Endometrium (tissue), 2 donors: ENCODE results near the gene PITPNM1.
"Not testable (repeated sequence)": the region's sequence is repeated elsewhere in the genome, so short reads cannot be mapped to it uniquely, and the experiment has no call there.

Experiments used
- FAIRE-seq: peaks from 2 replicates; lab custom pipeline; 2012; peaks lifted over from hg19 to GRCh38; lab: Jason Lieb, UNC
- donor health status: control.
- donor health status: control.

Gene PITPNM1

DNA sequence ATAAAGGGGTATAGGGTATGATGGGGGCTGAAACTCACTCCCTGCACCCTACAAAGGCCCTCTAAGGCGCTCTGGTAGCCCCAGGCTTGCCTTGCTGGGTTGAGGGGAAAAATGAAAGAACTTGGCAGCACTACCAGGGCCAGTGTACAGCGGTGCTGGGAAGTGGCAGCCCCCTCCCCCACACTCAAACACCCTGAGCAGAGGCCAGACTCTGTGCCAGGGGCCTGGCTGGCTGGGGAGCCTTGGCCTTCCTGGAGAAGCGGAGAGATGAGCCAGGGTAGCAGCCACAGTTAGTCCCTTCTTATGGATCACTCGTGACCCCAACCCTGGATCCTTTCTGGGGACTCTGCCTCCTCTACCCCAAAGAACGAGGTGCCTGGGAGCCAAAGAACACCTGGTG lies 38.8 kb downstream of the PITPNM1 start:
- FAIRE-seq: no peak

DNA sequence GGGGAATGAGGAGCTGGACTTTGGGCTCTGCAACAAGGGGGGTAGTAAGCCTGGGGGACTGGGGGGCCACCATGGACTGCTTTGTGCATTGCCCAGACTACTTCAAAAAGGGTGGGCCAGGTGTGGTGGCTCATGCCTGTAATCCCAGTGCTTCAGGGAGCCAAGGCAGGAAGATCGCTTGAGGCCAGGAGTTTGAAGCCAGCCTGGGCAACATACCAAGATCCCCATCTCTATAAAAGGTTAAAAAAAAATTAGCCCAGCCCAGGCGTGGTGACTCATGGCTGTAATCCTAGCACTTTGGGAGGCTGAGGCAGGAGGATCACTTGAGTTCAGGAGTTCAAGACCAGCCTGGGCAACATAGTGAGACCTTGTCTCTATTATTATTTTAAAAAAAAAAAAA lies 39.6 kb downstream of the PITPNM1 start:
- not testable (repeated sequence) for FAIRE-seq

DNA sequence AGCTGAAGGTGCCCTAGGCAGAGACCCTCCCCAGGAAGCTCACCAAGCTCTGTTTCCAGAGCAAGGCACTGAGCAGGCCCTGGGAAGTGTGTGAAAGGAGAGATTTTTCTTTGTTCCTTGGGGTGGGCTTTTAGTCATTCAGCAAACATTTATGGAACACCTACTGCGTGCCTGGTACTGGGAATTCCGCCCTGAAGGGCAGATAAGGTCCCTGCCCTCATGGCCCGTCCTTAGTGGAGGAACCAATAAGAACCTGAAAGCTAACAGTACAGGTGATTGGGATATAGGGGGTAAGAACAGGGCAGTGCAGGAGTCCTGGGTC lies 40.0 kb downstream of the PITPNM1 start:
- no peak for FAIRE-seq

DNA sequence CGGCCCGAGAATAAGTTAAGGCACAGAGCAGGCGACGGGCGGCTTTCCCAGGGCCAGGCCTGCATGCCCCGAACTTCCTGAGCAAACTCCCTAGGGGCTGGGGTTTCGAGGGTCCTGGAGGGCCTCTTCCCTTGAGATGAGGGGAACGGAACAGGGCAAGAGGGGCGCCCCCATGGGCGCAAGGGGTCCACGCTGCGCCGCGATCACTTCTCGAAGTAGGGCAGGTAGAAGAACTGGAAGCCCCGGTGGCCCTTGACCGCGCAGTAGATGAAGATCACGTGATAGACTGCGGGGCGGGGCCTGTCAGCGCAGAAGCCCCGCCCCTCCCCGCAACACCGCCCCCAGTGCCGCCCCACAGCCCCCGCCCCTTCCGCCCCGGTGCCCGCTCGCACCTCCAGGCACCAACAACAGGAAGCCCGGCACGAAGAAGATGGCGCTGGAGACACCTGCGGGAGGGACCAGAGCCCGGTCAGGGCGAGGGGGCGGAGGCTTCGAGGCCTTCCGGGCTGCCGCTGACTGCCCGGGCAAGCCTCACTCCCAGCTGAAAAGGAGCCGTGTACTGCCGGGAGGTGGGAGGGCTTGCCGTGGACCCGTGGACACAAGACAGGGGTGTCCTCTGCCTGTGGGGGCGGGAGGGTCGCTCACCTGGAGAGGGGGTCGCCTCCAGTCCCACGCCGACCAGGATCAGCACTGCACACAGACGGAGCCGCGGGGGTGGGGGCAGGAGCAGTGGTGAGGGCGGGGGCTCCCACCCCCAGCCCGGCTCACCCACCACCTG lies 40.6 kb downstream of the PITPNM1 start:
- no peak for FAIRE-seq

DNA sequence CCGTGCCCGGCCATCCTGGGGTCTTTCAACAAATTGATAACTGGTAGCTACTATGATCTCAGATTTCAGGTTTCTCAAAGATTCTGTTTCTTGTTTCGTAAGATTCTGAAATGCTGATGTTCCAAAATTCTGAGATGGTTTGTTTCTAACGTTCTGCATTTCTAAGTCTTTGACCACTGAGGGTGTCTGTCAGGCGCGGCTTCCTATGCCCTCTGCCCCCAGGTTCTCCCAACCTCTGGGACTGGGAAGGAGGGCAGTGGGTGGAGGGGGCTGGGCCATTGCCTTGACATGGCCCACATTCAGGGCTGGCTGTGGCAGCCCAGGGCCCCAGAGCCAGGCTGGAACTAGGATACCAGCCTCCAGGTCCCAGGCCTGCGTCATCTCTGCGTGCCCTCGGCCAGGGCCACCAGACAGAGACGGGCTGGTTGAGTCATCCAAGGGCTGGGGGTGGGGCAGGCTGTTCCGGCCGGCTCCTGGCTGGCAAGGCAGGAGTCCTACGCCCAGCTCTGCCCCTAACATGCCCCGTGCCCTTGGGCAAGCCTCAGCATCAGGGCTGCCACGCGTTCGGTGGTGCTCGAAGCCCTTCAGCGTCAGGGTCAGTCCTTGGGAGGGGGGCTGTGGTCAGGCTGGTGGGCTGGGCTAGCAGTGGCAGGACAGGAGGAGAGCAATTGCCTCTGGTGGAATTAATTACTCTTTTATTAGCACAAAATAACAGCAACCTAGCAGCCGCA lies 41.3 kb downstream of the PITPNM1 start:
- no peak for FAIRE-seq

DNA sequence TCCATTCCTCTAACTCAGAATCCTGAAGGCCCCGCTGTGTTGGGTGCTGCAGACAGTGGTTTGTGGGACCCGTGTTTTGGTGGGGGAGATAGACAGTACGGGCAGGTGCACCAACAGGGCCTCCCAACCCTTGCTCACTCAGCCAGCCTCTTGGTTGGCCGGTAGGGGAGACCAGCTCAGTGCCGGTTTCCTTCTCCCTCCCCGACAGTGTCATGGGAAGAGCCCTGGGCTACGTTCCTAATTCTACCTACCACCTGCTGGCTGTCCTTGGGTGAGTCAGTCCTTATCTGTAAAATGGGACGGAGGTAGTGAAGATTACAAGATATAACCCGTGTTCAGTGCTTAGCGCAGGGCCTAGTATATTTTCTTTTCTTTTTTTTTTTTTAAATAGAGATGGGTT lies 42.0 kb downstream of the PITPNM1 start:
- FAIRE-seq: no peak

DNA sequence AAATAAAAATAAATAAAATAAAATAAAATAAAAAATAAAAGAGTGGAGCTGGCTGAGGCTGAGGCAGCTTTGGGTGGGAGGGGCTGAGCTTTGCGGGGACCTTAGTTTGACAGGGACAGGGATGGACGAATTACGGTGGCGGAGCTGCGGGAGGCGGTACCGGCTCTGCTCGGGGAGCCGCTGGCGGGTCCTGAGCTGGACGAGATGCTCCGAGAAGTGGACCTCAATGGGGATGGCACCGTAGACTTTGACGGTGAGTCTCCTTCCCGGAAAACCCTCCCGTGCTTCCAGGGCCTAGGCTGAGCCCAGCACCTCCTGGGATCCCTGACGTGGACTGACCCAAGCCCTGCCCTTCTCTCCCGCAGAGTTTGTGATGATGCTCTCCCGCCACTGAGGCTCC lies 46.9 kb downstream of the PITPNM1 start:
- FAIRE-seq: no peak

DNA sequence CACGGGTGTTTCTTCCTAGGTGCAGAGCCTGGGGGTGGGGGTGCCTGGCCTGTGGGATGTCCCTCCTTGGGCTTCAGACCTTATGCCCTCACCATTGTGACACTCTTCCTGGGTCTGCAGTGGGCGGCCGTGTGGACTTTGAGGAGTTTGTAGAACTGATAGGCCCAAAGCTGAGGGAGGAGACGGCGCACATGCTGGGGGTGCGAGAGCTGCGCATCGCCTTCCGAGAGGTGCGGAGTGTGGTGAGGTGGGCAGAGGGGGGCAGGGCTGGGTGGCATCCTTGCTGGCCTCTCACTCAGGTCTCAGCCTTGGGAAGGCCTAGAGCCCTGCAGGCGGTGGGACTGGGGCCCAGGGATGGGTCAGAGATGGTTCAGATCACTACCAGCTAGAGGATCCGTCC lies 47.7 kb downstream of the PITPNM1 start:
- FAIRE-seq: no peak

DNA sequence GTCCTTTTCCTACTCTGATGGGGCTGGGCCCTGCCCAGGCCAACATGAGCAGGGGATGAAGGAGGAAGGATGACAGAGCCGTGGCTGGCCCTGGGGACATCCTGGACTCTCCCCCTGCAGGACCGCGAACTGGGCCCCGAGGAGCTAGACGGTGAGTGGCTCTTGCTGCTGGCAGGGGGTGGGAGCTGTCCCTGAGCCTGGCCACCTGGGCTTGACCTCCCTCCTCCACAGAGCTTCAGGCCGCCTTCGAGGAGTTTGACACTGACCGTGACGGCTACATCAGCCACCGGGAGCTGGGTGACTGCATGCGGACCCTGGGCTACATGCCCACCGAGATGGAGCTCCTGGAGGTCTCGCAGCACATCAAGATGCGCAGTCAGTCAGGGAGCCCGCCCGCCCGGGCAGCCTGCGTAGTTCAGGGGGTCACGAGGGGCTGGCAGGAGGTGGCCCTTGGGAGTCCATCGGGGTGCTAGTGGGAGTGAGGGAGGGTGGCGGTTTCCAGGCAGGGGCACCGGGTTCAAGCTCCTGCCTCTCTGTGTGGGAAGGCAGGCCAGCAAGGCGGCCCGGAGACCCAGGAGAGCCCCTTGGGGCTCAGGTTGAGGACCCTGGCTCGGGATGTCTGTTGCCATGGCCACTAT lies 49.0 kb downstream of the PITPNM1 start:
- no peak for FAIRE-seq

DNA sequence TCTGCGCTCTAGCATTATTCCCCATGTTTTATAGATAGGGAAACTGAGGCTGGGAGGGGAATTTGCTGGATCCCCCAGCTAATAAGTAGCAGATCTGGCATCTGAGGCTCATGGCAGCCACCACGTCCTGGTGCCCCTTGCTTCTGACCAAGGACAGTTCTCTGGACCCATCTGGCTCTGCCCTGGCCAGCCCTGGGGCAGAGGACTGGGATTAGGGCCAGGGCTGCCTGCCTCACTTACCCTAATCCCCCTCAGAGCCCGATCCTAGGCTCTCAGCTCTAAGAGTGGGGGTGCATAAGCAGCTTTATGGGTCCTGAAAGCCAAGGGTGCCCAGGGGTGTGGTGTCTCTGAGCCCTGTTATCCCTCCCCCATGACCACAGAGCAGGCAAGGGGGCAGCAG lies 50.1 kb downstream of the PITPNM1 start, which contains the start of gene CABP4:
CABP4 (plus strand) TSS at position 301 of the 400 bp plus-strand sequence; CDS start at position 371, 70 bp downstream.
- FAIRE-seq: no peak

DNA sequence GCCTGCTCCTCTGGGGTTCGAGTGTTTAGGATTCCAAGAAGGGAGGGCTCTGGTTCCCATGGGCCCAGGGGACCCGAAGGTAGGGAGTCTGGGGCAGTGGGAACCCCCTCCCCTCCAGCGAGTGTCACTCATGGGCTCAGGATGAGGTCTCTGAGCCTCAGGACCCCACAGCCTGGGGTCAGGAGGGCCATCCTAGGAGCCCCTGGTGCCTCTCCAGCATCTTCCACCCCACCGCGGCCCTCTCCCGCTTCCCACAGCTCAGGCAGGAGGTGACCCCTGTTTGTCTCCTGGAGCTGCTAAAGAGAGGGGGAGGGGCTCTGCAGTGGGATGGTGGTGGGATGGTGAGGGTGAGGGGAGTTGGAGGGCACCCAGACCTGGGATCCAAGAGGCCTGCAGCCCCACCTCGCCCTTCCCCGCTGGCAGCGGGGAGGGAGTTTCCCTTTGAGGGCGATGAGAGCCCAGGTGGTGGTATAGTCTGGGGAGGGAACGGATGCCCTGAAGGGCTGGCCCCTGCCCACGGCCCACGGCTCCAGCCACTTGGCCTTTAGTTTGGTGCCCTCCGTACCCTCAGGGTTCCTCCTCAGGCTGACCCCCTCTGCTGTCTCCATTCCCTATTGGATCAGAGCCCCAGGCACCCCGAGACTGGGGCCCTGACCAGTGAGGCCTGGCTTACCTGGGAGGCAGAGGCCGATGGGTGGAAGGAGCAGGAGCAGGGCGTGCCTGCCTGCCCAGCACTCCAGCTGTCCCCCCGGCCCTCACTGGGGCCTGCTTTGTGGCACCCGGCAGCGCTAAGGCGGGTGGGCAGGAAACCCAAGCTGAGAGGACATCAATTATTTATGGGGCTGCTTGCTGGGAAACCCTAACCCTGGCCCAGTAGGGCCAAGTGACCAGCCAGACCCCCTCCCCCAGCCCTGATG lies 51.1 kb downstream of the PITPNM1 start:
- FAIRE-seq: no peak

DNA sequence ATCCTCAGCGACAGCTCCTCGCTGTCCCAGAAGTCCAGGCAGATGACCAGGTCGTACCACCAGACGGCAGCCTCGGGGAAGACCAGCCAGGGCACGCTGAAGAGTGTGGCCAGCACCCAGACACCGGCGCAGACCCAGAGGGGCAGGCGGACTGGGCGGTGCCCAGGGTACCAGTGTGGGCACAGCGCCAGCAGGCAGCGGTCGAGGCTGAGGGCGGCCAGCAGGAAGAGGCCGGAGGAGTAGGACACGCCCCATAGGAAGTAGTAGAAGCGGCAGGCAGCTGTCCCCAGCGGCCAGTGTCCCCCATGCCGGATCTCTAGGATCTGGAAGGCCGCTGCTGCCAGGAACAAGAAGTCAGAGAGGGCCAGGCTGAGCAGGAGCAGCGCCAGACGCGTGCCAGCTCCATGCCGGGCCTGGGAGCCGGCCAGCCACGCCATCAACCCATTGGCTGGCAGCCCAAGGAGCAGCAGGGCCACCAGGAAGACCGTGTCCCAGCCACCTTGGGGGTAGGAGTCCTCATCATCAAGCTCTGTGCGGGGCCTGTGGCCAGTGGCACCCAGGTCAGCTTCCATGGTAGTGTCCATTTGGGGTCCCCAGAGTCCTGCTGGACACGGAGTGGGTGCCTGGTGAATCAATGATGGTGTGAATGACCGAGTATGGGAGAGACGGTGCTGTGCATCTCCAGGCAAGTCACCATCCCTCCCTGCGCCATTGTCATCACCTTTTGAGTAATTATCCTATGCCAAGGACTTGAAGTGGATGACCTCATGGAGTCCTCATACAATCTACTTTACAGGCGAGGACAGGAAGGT lies 52.8 kb downstream of the PITPNM1 start, which contains the start of gene GPR152:
GPR152 (minus strand) TSS at position 589 of the 812 bp plus-strand sequence; CDS start at position 584, 5 bp downstream.
- FAIRE-seq: no peak

DNA sequence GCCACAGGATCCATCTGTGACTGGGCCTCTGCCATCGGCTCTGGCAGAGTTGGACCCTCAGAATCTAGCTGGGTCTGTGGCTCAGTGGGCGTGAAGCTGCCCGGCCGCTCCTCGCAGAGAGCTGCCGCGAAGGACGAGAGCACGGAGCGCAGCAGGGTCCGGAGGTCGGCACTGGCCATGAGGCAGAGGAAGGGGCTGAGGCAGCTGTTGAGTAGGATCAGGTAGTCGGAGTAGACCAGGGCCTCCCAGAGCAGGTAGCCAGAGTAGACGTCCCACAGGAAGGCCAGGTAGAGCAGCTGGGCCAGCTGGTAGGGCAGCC lies 53.5 kb downstream of the PITPNM1 start:
- FAIRE-seq: no peak

DNA sequence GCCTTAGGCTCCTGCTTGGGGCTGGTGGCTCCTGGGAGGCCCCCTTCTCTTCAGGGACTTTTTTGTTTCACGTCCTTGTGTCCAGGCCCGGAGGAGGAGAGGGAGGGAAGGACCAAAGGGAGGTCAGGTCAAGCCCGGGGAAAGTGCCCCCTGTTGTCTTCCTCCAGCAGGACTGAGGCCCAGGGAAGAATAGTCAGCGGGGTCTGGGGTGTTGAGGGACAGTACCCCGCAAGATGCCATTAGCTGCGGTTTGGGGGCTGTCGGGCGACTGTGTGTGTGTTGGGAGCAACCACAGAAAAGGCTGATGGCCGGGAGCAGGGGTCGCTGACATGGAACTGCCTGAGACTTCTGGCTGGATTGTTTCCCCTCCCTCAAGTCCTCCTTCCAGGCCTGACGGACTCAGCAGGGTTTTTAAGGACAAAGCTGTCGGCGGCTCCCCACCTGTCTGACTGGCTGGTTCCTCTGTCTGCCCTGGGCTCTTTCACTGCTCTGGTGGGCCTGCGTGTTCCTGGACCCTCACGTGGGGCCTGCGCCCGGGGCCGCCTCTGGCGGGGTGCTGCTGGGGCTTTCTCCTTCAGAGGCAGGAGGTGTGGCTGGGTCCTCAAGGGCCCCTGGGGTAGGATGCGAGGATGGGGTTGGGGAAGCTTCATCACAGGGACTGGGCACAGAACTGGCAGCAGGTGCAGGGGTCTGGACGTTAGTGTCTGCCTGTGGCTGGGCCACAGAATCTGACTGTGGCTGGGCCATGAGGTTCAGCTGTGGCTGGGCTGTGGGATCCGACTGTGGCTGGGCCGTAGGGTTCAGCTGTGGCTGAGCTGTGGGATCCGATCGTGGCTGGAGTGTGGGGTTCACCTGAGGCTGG lies 54.1 kb downstream of the PITPNM1 start:
- FAIRE-seq: no peak

DNA sequence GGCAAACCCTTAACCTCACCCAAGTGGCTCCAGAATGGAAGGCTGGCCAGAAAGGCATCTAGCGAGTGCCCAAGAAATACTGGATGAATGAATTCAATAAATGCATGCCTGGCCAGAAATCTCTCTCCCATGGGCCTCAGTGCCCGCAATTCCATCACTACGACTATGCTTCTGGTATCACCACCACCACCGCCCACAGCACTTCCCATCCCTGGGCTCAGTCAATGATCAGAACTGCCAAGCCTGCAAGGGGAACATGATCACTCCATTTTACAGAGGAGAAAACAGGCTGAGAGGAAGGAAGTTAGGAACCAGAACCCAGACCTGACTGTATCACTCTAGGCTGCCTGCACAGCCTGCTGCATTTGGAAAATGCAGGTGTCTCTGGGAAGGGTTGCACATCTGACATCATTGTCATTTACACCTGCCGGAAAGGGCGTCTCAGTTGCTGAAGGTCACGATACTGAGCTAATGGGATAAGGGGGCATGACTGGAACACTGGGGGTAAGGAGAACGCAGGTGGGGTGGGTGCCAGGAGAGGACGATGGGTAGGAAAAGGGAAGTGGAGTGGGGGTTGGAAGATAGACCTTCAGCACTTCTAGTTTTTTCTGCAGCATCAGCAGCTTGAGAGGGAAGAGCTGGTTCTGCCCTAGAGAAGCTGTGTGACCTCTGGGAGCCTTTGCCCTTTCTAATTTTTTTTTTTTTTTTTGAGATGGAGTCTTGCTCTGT lies 55.9 kb downstream of the PITPNM1 start:
- FAIRE-seq: no peak

DNA sequence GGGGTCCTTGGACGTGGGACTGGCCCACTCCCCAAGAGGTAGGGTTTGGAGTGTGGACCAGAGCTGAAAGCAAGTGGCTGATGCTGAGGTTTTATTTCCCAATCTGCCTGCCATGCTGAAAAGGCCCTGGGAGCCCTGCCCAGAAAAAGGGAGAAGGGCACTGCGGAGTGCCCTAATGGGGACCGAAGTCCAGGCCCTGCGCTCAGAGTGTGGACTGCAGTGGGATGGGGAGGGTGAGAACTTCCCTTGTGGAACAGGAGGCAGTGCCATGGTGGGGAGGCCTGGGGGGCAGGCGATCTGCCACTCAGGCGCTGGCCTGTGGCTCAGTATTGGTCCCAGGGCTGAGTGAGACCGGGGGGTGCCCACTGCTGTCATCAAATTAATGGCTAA lies 56.9 kb downstream of the PITPNM1 start:
- no peak for FAIRE-seq

DNA sequence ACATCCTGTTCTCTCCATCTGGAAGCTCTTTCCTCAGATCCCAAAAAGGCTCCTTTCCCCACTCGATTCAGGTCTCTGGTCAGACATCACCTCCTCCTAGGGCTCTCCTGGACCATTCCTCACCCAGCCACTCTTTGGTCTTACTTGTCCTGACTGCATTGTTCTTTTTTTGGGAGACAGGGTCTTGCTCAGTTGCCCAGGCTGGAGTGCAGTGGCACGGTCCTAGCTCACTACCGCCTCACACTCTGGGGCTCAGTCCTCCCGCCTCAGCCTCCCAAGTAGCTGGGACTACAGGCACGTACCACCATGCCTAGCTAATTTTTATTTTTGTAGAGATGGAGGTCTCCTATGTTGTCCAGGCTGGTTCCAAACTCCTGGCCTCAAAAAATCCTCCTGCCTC lies 59.6 kb downstream of the PITPNM1 start:
- FAIRE-seq: no peak

DNA sequence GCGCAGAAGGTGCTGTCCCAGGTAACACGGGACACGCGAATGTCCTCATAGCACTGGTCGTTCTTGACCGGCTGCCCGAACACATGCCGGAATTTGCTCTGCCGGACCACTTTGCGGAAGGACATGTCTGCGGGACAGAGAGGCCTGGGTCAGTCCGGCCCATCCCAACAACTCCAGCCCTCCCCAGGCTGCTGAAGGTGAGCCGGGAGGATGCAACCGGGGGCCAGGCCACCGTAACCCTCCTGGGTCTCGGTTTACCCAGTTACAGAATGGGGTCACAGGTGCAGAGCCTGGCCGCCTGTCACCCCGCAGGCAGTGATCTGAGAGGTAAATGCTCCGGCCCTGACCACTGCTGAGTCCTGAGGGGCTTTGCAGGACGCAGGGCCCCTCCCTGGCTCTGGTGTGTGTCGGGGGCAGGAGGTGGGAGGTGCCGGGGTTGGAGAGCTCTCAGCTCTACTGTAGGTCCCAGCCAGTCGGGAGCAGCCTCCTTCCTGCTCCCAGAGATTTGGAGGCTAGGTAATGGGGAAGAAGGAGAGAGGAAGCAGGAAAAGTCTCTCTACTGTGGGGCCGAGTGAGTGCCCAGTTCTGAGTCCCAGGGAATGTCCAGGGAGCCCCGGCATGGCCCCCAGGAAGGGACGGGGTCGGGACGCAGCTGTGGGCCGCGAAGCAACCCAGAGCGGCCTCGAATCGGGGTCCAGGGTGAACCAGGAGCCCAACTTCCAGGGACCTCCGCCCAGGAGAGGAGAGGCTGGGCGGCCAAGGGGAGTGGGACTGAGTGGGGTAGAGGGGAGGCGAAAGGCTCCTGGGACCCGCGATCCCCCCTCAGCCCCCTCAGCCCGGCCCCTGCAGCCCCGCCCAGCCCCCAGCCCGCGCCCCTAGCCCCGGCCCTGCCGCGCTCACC lies 62.4 kb downstream of the PITPNM1 start:
- no peak for FAIRE-seq
